Cardiac fibroblast (primary cell): Measurements from ENCODE around the gene DNAJC17.

ENCODE experiments used
- DNase-seq, 2 donors: peaks; one replicate each; pipeline versions ENCODE4 v3.0.0 to v3.0.0-alpha.2; 2010; ENCODE audit warnings: low read depth in 2 of 2
- H3K4me3 ChIP-seq, 2 donors: replicated peaks in 1 of 2; 1 replicate in 1 of 2; 2 replicates in 1 of 2; pipeline ENCODE4 v1.5.1; 2011; ENCODE audit warnings: low read depth in 2 of 2, low read length in 2 of 2, mild to moderate bottlenecking in 2 of 2, moderate library complexity in 1 of 2
- CTCF ChIP-seq: IDR thresholded peaks from one replicate; pipeline ENCODE4 v1.5.1; 2011; ENCODE audit warnings: low read depth, mild to moderate bottlenecking, low read length, inconsistent platforms

The DNAJC17 gene

GRCh38 chr15:40831861-40832260 lies 24.6 kb upstream of the DNAJC17 start:
- no peak overlapping the region for H3K4me3 ChIP-seq
- no peak for DNase-seq
- no peak for TF ChIP-seq CTCF

- no peak for DNase-seq
- H3K4me3 ChIP-seq, result no peak overlapping the region
- TF ChIP-seq CTCF, result no peak
These were observed 23.6 kb upstream of the DNAJC17 start for GRCh38 chr15:40830884-40831283.

GRCh38 chr15:40829115-40829514 lies 21.8 kb upstream of the DNAJC17 start:
- H3K4me3 ChIP-seq, result no peak overlapping the region
- no peak for TF ChIP-seq CTCF
- DNase-seq, result no peak

GRCh38 chr15:40828447-40829036 lies 21.3 kb upstream of the DNAJC17 start, which contains the start of gene PPP1R14D:
Gene PPP1R14D (minus strand): TSS chr15:40828708. CDS start chr15:40828641, 67 bp downstream.
- TF ChIP-seq CTCF, result no peak
- no peak for DNase-seq
- no peak within 1 kb of the TSS for H3K4me3 ChIP-seq

- no peak overlapping the region for H3K4me3 ChIP-seq
- DNase-seq, result no peak
- TF ChIP-seq CTCF, result no peak
These were observed 19.3 kb upstream of the DNAJC17 start for GRCh38 chr15:40826423-40827075.

- TF ChIP-seq CTCF, result no peak
- no peak overlapping the region for H3K4me3 ChIP-seq
- DNase-seq, result peak in 1 of 2 donors; percentile 11
These were observed 18.6 kb upstream of the DNAJC17 start for GRCh38 chr15:40825661-40826422.
